Endothelial cell (in vitro differentiated cells): Measurements from ENCODE around the gene RNF10. TPM values are rescaled to one million over a fixed set of nuclear protein-coding genes. Genes with fewer than 3 reads are reported as not detected.
A peak's percentile ranks its signal among the peaks of the same experiment; 100 is the strongest.

Experiments used
- DNase-seq: peaks from one replicate; pipeline ENCODE4 v3.0.0; 2021; ENCODE audit warnings: low spot score
- H3K27ac Mint-ChIP-seq: one replicate; pipeline ENCODE4 v1.8.0; 2021; ENCODE audit warnings: mixed read lengths, inconsistent platforms; ENCODE audit not compliant: unreplicated experiment
- H3K27me3 Mint-ChIP-seq: one replicate; pipeline ENCODE4 v1.8.0; 2021; ENCODE audit warnings: mild to moderate bottlenecking, moderate library complexity, mixed read lengths, inconsistent platforms; ENCODE audit not compliant: unreplicated experiment
- H3K36me3 Mint-ChIP-seq: one replicate; pipeline ENCODE4 v1.8.0; 2021; ENCODE audit warnings: mild to moderate bottlenecking, low read depth, mixed read lengths, inconsistent platforms; ENCODE audit not compliant: unreplicated experiment
- H3K4me1 Mint-ChIP-seq: one replicate; pipeline ENCODE4 v1.8.0; 2021; ENCODE audit warnings: mild to moderate bottlenecking, mixed read lengths, inconsistent platforms; ENCODE audit not compliant: unreplicated experiment
- H3K4me3 Mint-ChIP-seq: one replicate; pipeline ENCODE4 v1.8.0; 2021; ENCODE audit warnings: mild to moderate bottlenecking, mixed read lengths, inconsistent platforms; ENCODE audit not compliant: unreplicated experiment
- H3K9me3 Mint-ChIP-seq: one replicate; pipeline ENCODE4 v1.8.0; 2021; ENCODE audit warnings: mixed read lengths, inconsistent platforms; ENCODE audit not compliant: unreplicated experiment
- total RNA-seq: library from RNA; stranded (reverse); fragmentation: NEBNext Ultra II Directional; extraction: Animal tissue kit (Norgen Biotek cat#: 25700); gene quantifications from one replicate; pipeline ENCODE4 v1.2.1, GENCODE V29; 2021; ENCODE audit not compliant: unreplicated experiment
- TF ChIP-seq, protein P1 (sequence below): fragments of 200-600 bp; sonication (generic); IDR thresholded peaks from one replicate; pipeline ENCODE4 v1.5.0; 2021; ENCODE audit warnings: antibody characterized with exemption; ENCODE audit not compliant: unreplicated experiment

Gene RNF10
- total RNA-seq, 1 donor from 2014 or later = 157 TPM

DNA sequence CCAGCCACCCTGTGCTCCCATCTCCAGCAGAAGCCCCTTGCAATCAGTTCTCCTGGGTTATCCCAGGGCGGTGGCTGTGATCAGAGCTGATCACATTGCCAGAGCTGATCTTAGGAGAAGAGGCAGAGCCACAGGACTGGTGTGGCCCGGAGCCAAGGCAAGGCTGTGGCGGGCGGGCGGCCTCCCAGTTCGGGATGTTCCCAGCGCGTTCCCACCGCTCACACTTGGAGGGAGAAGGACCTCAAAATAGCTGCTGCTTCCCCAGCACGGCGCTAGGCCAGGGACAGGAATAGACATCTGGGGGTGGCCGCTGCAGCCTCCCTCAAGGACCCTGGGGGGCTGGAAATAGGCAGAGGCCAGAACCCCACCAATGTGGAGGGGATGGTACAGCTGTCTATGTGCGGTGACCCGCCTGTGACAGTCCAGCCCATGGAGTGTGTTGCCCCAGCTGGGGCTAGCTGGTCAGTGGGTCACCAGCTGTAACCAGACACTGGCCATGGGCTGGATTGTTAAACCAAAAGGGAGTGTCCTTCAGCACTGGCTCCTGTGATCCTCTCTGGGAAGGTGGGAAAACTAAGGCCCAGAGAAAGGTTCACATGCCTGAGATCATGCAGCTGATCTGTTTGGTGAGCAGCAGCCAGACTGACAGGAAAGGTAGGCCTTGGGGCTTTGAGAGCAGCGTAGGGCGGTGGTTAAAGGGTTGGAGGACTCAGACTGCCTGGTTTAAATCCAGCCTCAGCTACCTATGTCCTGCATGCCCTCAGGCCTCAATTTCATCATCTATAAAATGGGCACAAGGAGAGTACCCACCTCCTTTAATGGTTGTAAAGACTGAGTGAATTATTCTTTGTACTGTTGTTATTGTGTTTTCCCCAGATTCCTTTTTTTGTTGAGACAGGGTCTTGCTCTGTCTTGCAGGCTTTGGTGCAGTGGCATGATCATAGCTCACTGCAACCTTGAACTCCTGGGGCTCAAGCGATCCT is 55.1 kb downstream of the RNF10 start:
- H3K9me3 Mint-ChIP-seq = no peaks in the 10 kb centered on the region
- DNase-seq = no peak
- H3K36me3 Mint-ChIP-seq = no peaks in the 10 kb centered on the region
- TF ChIP-seq, protein P1, sequence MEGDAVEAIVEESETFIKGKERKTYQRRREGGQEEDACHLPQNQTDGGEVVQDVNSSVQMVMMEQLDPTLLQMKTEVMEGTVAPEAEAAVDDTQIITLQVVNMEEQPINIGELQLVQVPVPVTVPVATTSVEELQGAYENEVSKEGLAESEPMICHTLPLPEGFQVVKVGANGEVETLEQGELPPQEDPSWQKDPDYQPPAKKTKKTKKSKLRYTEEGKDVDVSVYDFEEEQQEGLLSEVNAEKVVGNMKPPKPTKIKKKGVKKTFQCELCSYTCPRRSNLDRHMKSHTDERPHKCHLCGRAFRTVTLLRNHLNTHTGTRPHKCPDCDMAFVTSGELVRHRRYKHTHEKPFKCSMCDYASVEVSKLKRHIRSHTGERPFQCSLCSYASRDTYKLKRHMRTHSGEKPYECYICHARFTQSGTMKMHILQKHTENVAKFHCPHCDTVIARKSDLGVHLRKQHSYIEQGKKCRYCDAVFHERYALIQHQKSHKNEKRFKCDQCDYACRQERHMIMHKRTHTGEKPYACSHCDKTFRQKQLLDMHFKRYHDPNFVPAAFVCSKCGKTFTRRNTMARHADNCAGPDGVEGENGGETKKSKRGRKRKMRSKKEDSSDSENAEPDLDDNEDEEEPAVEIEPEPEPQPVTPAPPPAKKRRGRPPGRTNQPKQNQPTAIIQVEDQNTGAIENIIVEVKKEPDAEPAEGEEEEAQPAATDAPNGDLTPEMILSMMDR = no peak
- H3K27me3 Mint-ChIP-seq = peaks cover 5% of the 10 kb centered on the region
- H3K27ac Mint-ChIP-seq = peak overlapping the region; percentile 13
- H3K4me1 Mint-ChIP-seq = peaks cover 2% of the 10 kb centered on the region
- H3K4me3 Mint-ChIP-seq = no peak overlapping the region

DNA sequence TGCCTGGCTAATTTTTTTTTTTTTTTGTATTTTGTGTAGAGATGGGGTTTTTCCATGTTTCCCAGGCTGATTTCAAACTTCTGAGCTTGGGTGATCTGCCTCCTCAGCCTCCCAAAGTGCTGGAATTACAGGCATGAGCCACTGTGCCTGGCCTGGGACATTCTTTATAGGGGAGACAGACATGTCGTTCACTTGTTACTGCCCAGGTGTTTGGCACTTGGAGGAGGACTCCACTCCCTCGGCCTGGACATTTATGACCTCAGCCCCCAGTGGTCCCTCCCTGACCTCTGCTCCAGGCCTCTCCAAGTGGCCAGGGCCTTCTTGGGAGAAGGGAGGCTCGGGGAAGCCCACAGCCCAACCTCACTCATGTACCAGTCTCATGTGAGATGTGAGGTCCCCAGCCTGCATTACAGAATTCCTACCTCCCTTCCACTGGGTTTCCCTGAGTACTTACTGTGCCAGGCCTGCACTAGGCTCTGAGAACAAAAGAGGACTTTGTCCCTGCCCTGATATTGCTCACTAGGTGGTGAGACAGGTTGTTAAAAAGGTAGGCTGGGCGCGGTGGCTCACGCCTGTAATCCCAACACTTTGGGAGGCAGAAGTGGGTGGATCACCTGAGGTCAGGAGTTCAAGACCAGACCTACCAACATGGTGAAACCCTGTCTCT is 56.7 kb downstream of the RNF10 start:
- no peak overlapping the region for H3K4me3 Mint-ChIP-seq
- H3K36me3 Mint-ChIP-seq = no peaks in the 10 kb centered on the region
- peaks cover 2% of the 10 kb centered on the region for H3K4me1 Mint-ChIP-seq
- peaks cover 5% of the 10 kb centered on the region for H3K27me3 Mint-ChIP-seq
- H3K9me3 Mint-ChIP-seq = no peaks in the 10 kb centered on the region
- DNase-seq = no peak
- H3K27ac Mint-ChIP-seq = no peak overlapping the region
- TF ChIP-seq, protein P1 = no peak

DNA sequence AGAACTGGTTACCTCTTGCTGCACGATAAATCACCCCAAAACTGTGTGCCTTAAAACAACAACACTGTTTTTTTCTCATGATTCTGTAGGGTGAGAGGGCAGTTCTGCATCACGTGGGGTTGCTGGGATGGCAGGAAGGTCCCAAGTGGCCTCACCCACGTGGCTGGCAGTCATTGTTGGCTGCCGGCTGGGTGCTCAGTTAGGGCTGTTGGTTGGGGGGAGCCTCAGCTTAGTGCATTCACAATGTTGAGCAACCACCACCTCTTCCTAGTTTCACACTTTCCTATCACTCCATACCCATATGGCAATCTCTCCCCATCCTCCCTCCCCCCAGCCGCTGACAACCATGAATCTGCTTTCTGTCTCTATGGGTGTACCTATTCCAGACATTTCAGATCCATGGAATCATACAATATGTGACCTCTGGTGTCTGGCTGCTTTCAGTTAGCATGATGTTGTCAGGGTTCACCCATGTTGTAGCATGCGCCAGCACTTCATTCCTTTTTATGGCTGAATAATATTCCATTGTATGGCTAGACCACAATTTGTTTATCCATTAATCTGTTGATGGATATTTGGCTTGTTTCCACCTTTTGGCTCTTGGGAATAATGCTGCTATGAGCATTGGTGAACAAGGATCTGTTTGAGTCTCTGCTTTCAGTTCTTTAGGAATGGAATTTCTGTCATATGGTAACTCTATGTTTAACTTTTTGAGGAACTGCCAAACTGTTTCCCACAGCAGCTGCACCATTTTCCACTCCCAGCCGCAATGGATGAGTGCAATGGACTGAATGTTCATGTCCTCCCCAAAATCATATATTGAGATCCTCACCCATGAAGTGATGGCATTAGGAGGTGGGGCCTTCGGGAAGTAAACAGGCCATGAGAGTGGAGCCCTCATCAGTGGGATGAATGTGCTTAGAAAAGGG is 58.2 kb downstream of the RNF10 start:
- no peak overlapping the region for H3K4me3 Mint-ChIP-seq
- TF ChIP-seq, protein P1 = no peak
- H3K9me3 Mint-ChIP-seq = no peaks in the 10 kb centered on the region
- no peak for DNase-seq
- peaks cover 2% of the 10 kb centered on the region for H3K4me1 Mint-ChIP-seq
- H3K27ac Mint-ChIP-seq = no peak overlapping the region
- H3K27me3 Mint-ChIP-seq = no peaks in the 10 kb centered on the region
- no peaks in the 10 kb centered on the region for H3K36me3 Mint-ChIP-seq

DNA sequence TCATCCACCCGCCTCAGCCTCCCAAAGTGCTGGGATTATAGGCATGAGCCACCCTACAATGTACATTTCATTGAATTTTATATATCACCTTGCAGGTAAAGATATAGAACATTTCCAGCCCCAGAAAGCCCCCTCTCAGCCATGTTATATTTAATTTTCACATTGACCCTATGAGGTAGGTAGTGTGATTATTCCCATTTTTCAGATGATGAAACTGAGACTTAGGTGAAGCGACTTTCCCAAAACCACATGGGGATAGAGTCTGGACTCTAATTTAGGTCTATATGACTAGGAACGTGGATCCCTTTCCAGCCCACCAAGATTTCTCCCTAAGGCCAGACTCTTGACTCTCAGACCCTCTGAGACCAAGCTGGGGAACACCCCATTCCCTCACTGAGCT is 62.7 kb downstream of the RNF10 start:
- Mint-ChIP-seq H3K9me3 (no peaks in the 10 kb centered on the region), H3K4me3 (no peak overlapping the region), H3K27ac (no peak overlapping the region), H3K4me1 (no peaks in the 10 kb centered on the region), H3K27me3 (no peaks in the 10 kb centered on the region), H3K36me3 (no peaks in the 10 kb centered on the region)
- TF ChIP-seq, protein P1 = no peak
- no peak for DNase-seq
